Osteoblast (primary cell): ENCODE measurements around the gene DLGAP1. TPM values are rescaled to one million over a fixed set of nuclear protein-coding genes. Genes with fewer than 3 reads are reported as not detected.

Experiments
- DNase-seq: peaks from one replicate; pipeline ENCODE4 v3.0.0; 2011; ENCODE audit warnings: low spot score, mixed read lengths; ENCODE audit not compliant: insufficient read length; ENCODE audit errors: missing footprints
- H2AFZ ChIP-seq: 2 replicates; pipeline ENCODE4 v1.6.0; 2011; ENCODE audit warnings: mild to moderate bottlenecking, low read length
- H3K27ac ChIP-seq: 2 replicates; pipeline ENCODE4 v1.5.1; 2011; ENCODE audit warnings: mild to moderate bottlenecking, low read depth, low read length, moderate library complexity
- H3K27me3 ChIP-seq: 2 replicates; pipeline ENCODE4 v1.6.0; 2012; ENCODE audit warnings: mild to moderate bottlenecking, control low read depth, inconsistent platforms, low read length, moderate library complexity; ENCODE audit not compliant: insufficient read depth
- H3K36me3 ChIP-seq: 2 replicates; pipeline ENCODE4 v1.5.1; 2011; ENCODE audit warnings: mild to moderate bottlenecking, low read length, control low read depth, moderate library complexity; ENCODE audit not compliant: insufficient read depth
- H3K4me1 ChIP-seq: 2 replicates; pipeline ENCODE4 v1.5.1; 2011; ENCODE audit warnings: mild to moderate bottlenecking, low read length, control low read depth, moderate library complexity; ENCODE audit not compliant: insufficient read depth
- H3K4me2 ChIP-seq: 2 replicates; pipeline ENCODE4 v1.6.0; 2011; ENCODE audit warnings: mild to moderate bottlenecking, low read length; ENCODE audit not compliant: insufficient read depth
- H3K4me3 ChIP-seq: fragments of 200-600 bp; sonication (generic); 3 replicates; pipeline ENCODE4 v1.5.1; 2012; ENCODE audit warnings: mild to moderate bottlenecking, low read length, inconsistent platforms; ENCODE audit not compliant: insufficient read depth
- H3K79me2 ChIP-seq: 2 replicates; pipeline ENCODE4 v1.6.0; 2012; ENCODE audit warnings: mild to moderate bottlenecking, low read length, control low read depth, inconsistent platforms; ENCODE audit not compliant: insufficient read depth
- H3K9me3 ChIP-seq: 2 replicates; pipeline ENCODE4 v1.5.1; 2011; ENCODE audit warnings: low read depth, low read length, control low read depth
- H4K20me1 ChIP-seq: 2 replicates; pipeline ENCODE4 v1.6.0; 2012; ENCODE audit warnings: mild to moderate bottlenecking, low read length, control low read depth; ENCODE audit not compliant: insufficient read depth
- CTCF ChIP-seq: IDR thresholded peaks from 2 replicates; pipeline ENCODE4 v1.5.1; 2011; ENCODE audit warnings: mild to moderate bottlenecking, low read depth, low read length, moderate library complexity; ENCODE audit errors: extremely low read depth
- total RNA-seq: library from RNA; depleted of rRNA; stranded (reverse); fragments of >200 nt; gene quantifications from 2 replicates; pipeline ENCODE4 v1.2.3, GENCODE V29; 2012

Gene DLGAP1
- total RNA-seq, 1 donor, result not detected

DNA sequence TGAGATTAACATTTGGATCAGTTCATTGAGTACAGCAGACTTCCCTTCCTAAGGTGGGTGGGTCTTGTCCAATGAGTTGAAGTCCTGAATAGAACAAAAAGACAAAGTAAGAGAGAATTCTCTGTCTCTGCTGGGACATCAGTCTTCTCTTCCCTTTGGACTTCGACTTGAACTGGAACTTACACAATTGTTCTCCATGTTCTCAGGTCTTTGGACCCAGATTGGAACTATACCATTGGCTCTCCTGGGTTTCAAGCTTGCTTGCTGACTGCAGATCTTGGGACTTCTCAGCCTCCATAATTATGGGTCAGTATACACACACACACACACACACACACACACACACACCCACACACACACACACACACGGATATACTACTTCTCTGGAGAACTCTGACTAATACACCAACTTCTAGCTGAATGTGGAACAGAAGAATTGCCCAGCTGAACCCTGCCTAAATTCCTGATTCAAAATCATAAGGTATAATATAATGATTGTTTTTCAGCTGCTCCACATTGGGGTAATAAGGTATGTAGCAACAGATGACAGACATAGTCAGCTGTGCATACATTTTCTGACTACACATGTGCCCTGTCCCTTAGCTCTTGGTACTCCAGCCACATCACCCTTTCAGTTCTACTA is 791.1 kb downstream of the DLGAP1 start:
- no peaks in the 10 kb centered on the region for H3K36me3 ChIP-seq
- no peaks in the 10 kb centered on the region for H3K9me3 ChIP-seq
- no peak for DNase-seq
- H3K27ac ChIP-seq, result no peak overlapping the region
- H3K4me1 ChIP-seq, result peaks cover 7% of the 10 kb centered on the region
- H3K27me3 ChIP-seq, result no peaks in the 10 kb centered on the region
- H2AFZ ChIP-seq, result no peak overlapping the region
- no peaks in the 10 kb centered on the region for H4K20me1 ChIP-seq
- H3K79me2 ChIP-seq, result no peaks in the 10 kb centered on the region
- H3K4me2 ChIP-seq, result no peak overlapping the region
- TF ChIP-seq CTCF, result no peak
- H3K4me3 ChIP-seq, result no peak overlapping the region

DNA sequence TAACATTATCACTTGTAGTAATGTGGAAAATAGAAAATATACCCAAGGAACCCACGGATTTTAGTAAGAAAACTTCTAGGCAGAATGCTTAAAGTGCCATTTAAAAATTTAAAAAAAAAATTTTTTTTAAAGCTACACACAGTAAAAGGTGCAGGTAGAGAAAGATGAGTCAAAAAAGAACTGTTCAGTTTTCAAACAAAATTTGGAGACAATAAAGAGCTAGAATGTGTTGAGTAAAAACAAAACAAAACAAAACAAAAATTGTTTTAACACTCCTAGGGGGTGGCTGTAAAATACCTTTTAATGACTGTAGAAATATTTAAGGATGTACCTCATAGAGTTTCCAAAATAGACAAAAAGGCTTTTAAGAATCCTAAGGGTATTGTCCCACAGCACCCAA is 793.1 kb downstream of the DLGAP1 start:
- H3K27ac ChIP-seq, result no peak overlapping the region
- H2AFZ ChIP-seq, result no peak overlapping the region
- no peak for DNase-seq
- no peaks in the 10 kb centered on the region for H3K79me2 ChIP-seq
- H3K4me2 ChIP-seq, result no peak overlapping the region
- TF ChIP-seq CTCF, result no peak
- H4K20me1 ChIP-seq, result no peaks in the 10 kb centered on the region
- peaks cover 7% of the 10 kb centered on the region for H3K4me1 ChIP-seq
- no peak overlapping the region for H3K4me3 ChIP-seq
- no peaks in the 10 kb centered on the region for H3K36me3 ChIP-seq
- H3K27me3 ChIP-seq, result no peaks in the 10 kb centered on the region
- H3K9me3 ChIP-seq, result no peaks in the 10 kb centered on the region

DNA sequence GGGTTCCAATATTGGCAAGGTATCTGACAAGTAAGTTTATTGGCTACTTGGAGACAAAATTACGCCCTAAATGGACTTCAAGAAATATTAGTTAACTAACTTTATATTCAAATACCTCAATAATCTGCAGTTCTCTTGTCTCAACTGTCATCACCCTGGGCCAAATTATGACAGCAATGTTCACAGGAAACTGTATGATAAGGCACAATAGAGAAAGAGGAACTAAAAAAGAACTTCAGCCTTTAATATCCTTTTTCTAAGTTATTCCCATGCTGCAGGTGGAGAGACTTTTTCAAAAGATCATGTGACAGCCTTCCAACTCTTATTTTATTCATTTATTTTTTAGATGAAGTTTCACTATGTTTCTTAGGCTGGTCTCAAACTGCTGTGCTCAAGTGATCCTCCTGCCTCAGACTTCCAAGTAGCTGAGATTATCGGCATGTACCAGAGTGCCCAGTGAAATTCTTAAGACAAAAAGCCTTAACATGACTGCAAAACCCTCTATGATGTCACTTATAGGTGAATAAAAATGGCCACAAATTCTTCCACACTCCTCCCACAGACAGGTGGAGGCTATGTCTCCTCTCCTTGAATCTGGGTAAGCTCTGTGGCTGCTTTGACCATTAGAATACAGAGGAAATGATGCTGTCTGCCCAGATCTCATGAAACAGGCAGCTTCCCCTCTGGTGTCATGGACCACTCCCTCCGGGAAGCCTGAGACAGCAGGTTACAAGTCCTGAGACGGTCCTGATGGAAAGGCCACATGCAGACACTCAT is 794.2 kb downstream of the DLGAP1 start:
- no peaks in the 10 kb centered on the region for H3K79me2 ChIP-seq
- DNase-seq, result no peak
- no peaks in the 10 kb centered on the region for H3K9me3 ChIP-seq
- no peak overlapping the region for H3K4me3 ChIP-seq
- H2AFZ ChIP-seq, result peak overlapping the region; percentile 61
- no peak overlapping the region for H3K4me2 ChIP-seq
- peaks cover 4% of the 10 kb centered on the region for H3K4me1 ChIP-seq
- no peaks in the 10 kb centered on the region for H3K27me3 ChIP-seq
- no peak for TF ChIP-seq CTCF
- H4K20me1 ChIP-seq, result no peaks in the 10 kb centered on the region
- no peak overlapping the region for H3K27ac ChIP-seq
- no peaks in the 10 kb centered on the region for H3K36me3 ChIP-seq

DNA sequence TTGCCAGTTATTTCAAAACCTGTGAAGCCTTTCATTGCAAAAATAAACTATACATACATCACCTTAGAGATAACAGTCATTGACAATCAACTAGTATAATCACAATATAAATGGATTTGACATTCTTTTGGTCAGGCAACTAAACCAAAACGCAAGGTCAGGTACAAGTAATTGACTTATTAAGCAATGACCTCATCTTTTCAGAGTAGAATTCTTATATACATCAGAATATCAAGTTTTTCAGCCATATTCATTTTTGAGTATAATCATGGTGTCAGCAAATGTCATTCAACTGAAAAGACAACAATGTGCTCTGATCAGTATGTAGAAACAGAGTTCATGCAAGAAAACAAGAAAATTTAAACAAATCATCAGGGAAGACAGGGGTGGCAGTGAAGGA is 796.6 kb downstream of the DLGAP1 start:
- Histone ChIP-seq H3K27me3 (no peaks in the 10 kb centered on the region), H2AFZ (no peak overlapping the region), H3K27ac (no peak overlapping the region), H3K4me3 (no peak overlapping the region), H3K79me2 (no peaks in the 10 kb centered on the region), H3K4me1 (peaks cover under 1% of the 10 kb centered on the region), H4K20me1 (no peaks in the 10 kb centered on the region), H3K36me3 (no peaks in the 10 kb centered on the region), H3K4me2 (no peak overlapping the region), H3K9me3 (no peaks in the 10 kb centered on the region)
- DNase-seq, result no peak
- no peak for TF ChIP-seq CTCF
